Brain microvascular endothelial cell (primary cell): Measurements from ENCODE around the gene NPPA.

Experiments
- DNase-seq: peaks from one replicate; pipeline ENCODE4 v3.0.0-alpha.2; 2020
- H3K27ac ChIP-seq: fragments of 250-450 bp; sonication (Bioruptor Pico); 2 replicates; pipeline ENCODE4 v1.5.1; 2020; ENCODE audit warnings: mild to moderate bottlenecking, moderate library complexity
- H3K27me3 ChIP-seq: fragments of 250-450 bp; sonication (Bioruptor Pico); replicated peaks from 2 replicates; pipeline ENCODE4 v1.5.1; 2020; ENCODE audit warnings: mild to moderate bottlenecking
- H3K36me3 ChIP-seq: fragments of 250-450 bp; sonication (Bioruptor Pico); replicated peaks from 2 replicates; pipeline ENCODE4 v1.5.1; 2020; ENCODE audit warnings: mild to moderate bottlenecking
- H3K4me3 ChIP-seq: 2 replicates; pipeline ENCODE4 v1.5.1; 2011; ENCODE audit warnings: low read depth, mild to moderate bottlenecking, control low read depth, low read length, moderate library complexity
- in situ Hi-C: cut with HindIII; loops from 2 replicates; pipeline ENCODE4 v1.10.0; 2017; ENCODE audit warnings: low sequenced_read_pairs, low pct_ligation_motif_present
- TF ChIP-seq, protein P1 (sequence below): IDR thresholded peaks from 2 replicates; pipeline ENCODE4 v1.5.1; 2011; ENCODE audit warnings: low read depth, mild to moderate bottlenecking, moderate library complexity, low read length, control low read depth, inconsistent platforms; ENCODE audit errors: missing control alignments

NPPA gene

DNA sequence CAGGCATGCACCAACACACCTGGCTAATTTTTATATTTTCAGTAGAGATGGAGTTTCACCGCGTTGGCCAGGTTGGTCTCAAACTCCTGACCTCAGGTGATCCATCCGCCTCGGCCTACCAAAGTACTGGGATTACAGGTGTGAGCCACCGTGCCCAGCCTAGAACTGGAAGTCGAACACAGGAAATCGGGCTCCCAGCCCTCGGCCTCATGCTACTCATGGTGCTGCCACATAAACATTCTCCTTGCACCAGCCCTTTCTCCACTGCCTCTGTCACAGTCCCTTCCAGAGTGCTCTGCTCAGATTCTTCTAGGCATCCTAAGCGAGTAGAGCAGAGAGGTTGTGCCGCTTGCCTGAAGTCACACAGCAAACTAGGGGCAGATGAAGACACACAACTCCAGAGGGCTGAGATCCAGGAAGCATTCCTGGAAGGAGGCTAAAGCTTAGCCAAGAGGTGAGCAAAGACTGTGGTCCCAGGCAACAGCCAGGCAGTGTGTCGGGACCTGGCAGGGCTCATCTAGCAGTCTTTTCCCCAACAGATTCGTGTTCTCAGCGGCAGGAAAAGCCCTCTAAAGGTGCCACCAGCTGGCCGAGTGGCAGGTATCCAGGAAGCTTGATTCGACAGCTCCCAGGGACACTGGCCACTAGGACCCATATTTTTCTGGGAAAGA lies 40.8 kb upstream of the NPPA start:
- Histone ChIP-seq H3K36me3 (no peaks in the 10 kb centered on the region), H3K27me3 (peaks cover 2% of the 10 kb centered on the region), H3K4me3 (no peak overlapping the region), H3K27ac (no peak overlapping the region)
- TF ChIP-seq, protein P1, sequence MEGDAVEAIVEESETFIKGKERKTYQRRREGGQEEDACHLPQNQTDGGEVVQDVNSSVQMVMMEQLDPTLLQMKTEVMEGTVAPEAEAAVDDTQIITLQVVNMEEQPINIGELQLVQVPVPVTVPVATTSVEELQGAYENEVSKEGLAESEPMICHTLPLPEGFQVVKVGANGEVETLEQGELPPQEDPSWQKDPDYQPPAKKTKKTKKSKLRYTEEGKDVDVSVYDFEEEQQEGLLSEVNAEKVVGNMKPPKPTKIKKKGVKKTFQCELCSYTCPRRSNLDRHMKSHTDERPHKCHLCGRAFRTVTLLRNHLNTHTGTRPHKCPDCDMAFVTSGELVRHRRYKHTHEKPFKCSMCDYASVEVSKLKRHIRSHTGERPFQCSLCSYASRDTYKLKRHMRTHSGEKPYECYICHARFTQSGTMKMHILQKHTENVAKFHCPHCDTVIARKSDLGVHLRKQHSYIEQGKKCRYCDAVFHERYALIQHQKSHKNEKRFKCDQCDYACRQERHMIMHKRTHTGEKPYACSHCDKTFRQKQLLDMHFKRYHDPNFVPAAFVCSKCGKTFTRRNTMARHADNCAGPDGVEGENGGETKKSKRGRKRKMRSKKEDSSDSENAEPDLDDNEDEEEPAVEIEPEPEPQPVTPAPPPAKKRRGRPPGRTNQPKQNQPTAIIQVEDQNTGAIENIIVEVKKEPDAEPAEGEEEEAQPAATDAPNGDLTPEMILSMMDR = no peak
- DNase-seq = no peak
- in situ Hi-C loops = no loop called here

DNA sequence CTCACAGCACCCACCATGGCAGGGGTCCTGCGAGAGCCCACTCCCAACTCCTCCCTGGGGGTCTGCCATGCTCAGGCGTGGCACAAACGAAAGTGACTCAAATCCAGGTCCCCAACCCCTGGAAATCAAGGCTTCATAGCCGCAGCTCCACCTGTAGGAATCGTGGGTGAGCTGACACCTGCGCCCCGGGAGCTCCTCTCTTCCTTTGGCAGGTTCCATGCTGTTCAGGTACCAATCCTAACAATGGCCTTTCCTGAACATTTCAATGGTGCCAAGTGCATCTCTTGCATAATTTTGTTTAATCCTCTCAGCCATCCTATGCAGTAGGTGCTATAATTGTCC lies 40.1 kb upstream of the NPPA start:
- H3K4me3 ChIP-seq = no peak overlapping the region
- H3K36me3 ChIP-seq = no peaks in the 10 kb centered on the region
- H3K27me3 ChIP-seq = peaks cover 2% of the 10 kb centered on the region
- in situ Hi-C loops = no loop called here
- TF ChIP-seq, protein P1 = no peak
- H3K27ac ChIP-seq = no peak overlapping the region
- DNase-seq = no peak

DNA sequence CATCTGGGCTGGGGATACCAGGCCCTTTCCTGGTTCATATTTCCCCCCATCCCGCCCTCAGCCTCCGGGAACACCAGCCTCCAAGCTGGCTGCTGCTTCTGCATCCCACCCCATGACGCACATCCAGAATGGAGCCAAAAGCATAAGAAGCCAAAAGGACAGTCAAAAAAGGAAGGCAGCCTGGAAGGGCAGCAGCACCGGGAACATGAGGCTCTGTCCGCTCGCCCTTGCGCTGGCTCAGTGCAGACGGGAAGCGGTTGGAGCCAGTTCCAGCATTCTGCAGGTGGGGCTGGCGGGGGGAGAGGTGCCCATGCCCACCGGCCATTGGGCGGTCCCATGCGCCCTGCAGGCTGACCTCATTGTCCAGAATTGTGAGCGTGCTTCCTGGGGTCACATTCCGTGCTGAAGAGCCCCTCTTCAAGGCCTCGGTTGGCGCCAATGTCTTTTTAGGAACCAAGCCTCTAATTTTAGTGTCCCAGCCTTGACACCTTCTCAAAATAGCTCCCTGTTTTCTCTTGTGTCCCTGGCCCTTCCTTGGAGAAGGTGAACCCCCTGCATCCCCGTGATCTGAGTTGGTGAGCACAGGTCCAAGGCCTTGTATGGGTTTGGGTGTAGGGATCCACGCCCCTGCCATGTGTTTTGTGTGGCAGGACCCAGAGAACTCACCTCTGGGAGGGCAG lies 39.5 kb upstream of the NPPA start:
- no peaks in the 10 kb centered on the region for H3K36me3 ChIP-seq
- H3K27me3 ChIP-seq = no peaks in the 10 kb centered on the region
- no peak overlapping the region for H3K27ac ChIP-seq
- TF ChIP-seq, protein P1 = no peak
- no peak for DNase-seq
- in situ Hi-C loops = no loop called here
- no peak overlapping the region for H3K4me3 ChIP-seq

DNA sequence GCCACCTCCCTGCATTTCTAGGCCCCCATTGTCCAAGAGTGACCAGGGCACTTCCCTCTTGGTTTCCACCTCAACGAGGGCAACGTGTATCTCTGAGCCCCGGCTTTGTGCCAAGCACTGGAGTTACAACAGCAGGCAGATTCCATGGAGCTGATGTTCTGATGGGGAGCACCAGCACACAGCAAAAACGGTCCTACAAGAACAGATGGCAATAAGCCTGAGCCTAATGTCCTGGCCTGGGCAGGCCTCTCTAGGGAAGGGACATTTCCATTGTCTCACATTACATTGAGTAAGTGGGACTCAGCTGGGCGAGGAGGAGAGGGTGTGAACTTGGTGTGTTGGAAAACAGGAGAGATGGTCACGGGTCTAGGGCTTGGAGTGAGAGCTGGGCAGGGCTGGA lies 38.3 kb upstream of the NPPA start:
- H3K27ac ChIP-seq = no peak overlapping the region
- H3K36me3 ChIP-seq = no peaks in the 10 kb centered on the region
- H3K27me3 ChIP-seq = no peaks in the 10 kb centered on the region
- TF ChIP-seq, protein P1 = no peak
- DNase-seq = no peak
- in situ Hi-C loops = no loop called here
- no peak overlapping the region for H3K4me3 ChIP-seq

DNA sequence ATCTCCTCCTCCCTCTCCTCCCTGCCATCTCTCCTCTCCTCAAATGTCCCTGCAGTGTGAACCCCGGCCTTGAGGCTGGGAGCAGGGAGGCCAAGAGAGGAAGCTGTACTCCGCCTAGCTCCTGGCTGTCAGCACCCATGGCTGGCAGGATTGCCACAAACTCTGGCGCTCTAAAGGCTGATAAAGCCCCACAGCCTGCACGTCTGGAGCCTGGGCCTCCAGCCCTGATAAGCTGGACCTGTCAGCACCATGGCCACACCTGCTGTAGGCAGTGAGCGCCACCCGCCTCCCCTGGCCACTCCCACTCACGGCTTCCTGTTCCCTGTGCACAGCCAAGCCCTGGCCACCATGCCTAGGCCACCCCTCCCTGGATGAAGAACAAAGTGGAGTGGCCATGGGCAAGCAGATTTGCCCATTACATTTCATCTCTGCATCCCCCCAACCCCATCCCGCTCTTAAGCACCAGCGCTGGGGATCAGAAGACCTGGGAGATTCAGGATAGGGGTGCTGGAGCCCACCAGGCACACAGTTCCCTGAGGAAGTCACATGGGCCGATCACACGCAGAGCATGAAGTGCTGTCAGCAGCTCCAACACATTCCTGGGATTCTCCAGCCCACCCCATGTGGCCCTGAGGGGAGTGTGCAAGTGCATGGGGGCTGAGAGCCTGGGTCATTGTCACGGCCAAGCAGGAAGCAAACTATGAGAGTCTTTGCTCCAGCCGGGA lies 35.4 kb upstream of the NPPA start:
- in situ Hi-C loops = no loop called here
- Histone ChIP-seq H3K4me3 (no peak overlapping the region), H3K36me3 (no peaks in the 10 kb centered on the region), H3K27ac (no peak overlapping the region), H3K27me3 (no peaks in the 10 kb centered on the region)
- TF ChIP-seq, protein P1 = no peak
- no peak for DNase-seq
